T1000 (cell line): ENCODE measurements around the gene OR2V2.

Experiments used
- DNase-seq: peaks from one replicate; lab custom pipeline; 2025; ENCODE audit warnings: mixed read lengths; lab: John Stamatoyannopoulos, UW

The OR2V2 gene

GRCh38 chr5:181190711-181191525, 43.5 kb downstream of the OR2V2 start:
- no peak for DNase-seq

- no peak for DNase-seq
Observed at GRCh38 chr5:181191526-181192336, 44.3 kb downstream of the OR2V2 start.

- DNase-seq: no peak
Observed at GRCh38 chr5:181192337-181193046, 45.1 kb downstream of the OR2V2 start.

GRCh38 chr5:181193656-181194055, 46.3 kb downstream of the OR2V2 start:
- DNase-seq: no peak

GRCh38 chr5:181194489-181195248, 47.3 kb downstream of the OR2V2 start:
- no peak for DNase-seq

- no peak for DNase-seq
Observed at GRCh38 chr5:181195249-181195761, 47.9 kb downstream of the OR2V2 start.

GRCh38 chr5:181197326-181197951, 50.1 kb downstream of the OR2V2 start:
- no peak for DNase-seq

GRCh38 chr5:181198106-181198685, 50.8 kb downstream of the OR2V2 start:
- no peak for DNase-seq

GRCh38 chr5:181198905-181199519, 51.6 kb downstream of the OR2V2 start:
- no peak for DNase-seq

GRCh38 chr5:181199881-181200638, 52.7 kb downstream of the OR2V2 start:
- DNase-seq: no peak

GRCh38 chr5:181200816-181201215, 53.4 kb downstream of the OR2V2 start:
- no peak for DNase-seq

- no peak for DNase-seq
Observed at GRCh38 chr5:181203093-181203711, 55.8 kb downstream of the OR2V2 start.

GRCh38 chr5:181203777-181204112, 56.4 kb downstream of the OR2V2 start:
- DNase-seq: no peak

GRCh38 chr5:181204113-181204825, 56.9 kb downstream of the OR2V2 start:
- DNase-seq: no peak

- no peak for DNase-seq
Observed at GRCh38 chr5:181204826-181205760, 57.7 kb downstream of the OR2V2 start, which contains the start of gene TRIM7. TSS of gene TRIM7 (minus strand) at chr5:181205196. CDS start at chr5:181205110, 86 bp downstream.

GRCh38 chr5:181205761-181206649, 58.6 kb downstream of the OR2V2 start:
- no peak for DNase-seq
